ENCODE measurements around the gene ATAT1. TPM values are rescaled to one million over a fixed set of nuclear protein-coding genes. Genes with fewer than 3 reads are reported as not detected.

ATAT1 gene
- total RNA-seq, 1 experiment from 2014 or later: 6.4 TPM

GRCh38 chr6:30641048-30641447 is 14.4 kb downstream of the ATAT1 start:
- no peaks in the 10 kb centered on the region for H3K9me3 Mint-ChIP-seq (ENCODE audit: unreplicated experiment)
- ChIA-PET POLR2A (interaction anchor here (1.6 to 2.3 kb wide), 3 partner anchors 13 to 23 kb away, joined by 4 to 11 read pairs (median 8); partner anchors contain the start of genes ATAT1, MRPS18B and PPP1R10), CTCF (interaction anchor here (0.6 to 1.8 kb wide), 4 partner anchors 24 to 77 kb away, joined by 3 to 4 read pairs (median 3); no protein-coding TSS in a partner anchor)
- H3K27ac Mint-ChIP-seq (ENCODE audit: low read depth, unreplicated experiment): no peak overlapping the region
- no peak overlapping the region for H3K4me3 Mint-ChIP-seq (ENCODE audit: unreplicated experiment)
- H3K4me1 Mint-ChIP-seq (ENCODE audit: insufficient read depth, unreplicated experiment): peaks cover 7% of the 10 kb centered on the region
- H3K36me3 Mint-ChIP-seq (ENCODE audit: insufficient read depth, unreplicated experiment): peaks cover 23% of the 10 kb centered on the region
- no peak for TF ChIP-seq CTCF (IDR thresholded peaks at IDR 0.05; ENCODE audit: unreplicated experiment)
- intact Hi-C loops (cut with micrococcal nuclease): no loop called here
- no peak for DNase-seq (ENCODE audit: unreplicated experiment)
- H3K27me3 Mint-ChIP-seq (ENCODE audit: insufficient read depth, unreplicated experiment): no peaks in the 10 kb centered on the region
- no TSS peak for BruUV-seq (replicated peaks)

DNA sequence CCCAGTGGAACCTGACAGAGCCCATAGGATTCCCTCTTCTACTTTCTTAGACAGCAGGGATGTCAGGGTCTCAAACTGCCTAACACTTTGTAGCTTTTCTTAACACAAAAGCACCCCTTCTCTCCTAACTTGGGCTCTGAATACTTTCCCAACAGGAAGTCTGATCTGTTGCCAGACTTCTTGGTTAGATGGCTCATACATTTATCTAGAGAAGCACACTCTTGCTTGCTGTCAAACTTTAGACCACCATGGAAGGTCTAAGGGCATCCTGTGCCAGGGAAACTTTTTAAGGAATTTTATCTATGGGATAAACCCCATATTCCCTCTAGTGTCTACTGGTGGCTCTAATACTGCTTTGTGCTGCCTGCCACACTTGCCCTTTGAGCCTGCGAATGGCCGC is 17.0 kb downstream of the ATAT1 start:
- Mint-ChIP-seq H3K4me3 (ENCODE audit: unreplicated experiment) (no peak overlapping the region), H3K36me3 (ENCODE audit: insufficient read depth, unreplicated experiment) (peaks cover 23% of the 10 kb centered on the region), H3K4me1 (ENCODE audit: insufficient read depth, unreplicated experiment) (peaks cover 14% of the 10 kb centered on the region), H3K27ac (ENCODE audit: low read depth, unreplicated experiment) (no peak overlapping the region), H3K27me3 (ENCODE audit: insufficient read depth, unreplicated experiment) (no peaks in the 10 kb centered on the region), H3K9me3 (ENCODE audit: unreplicated experiment) (no peaks in the 10 kb centered on the region)
- POLR2A ChIA-PET: interaction anchor here (0.6 to 4.1 kb wide), 4 partner anchors 15 to 26 kb away, joined by 3 to 38 read pairs (median 4); partner anchors contain the start of genes MRPS18B and PPP1R10
- CTCF ChIA-PET: interaction anchor here (0.5 to 2.3 kb wide), 3 partner anchors 10 to 79 kb away, joined by 3 to 10 read pairs (median 5); no protein-coding TSS in a partner anchor
- no peak for TF ChIP-seq CTCF (IDR thresholded peaks at IDR 0.05; ENCODE audit: unreplicated experiment)
- DNase-seq (ENCODE audit: unreplicated experiment): no peak
- intact Hi-C loops (cut with micrococcal nuclease): no loop called here
- no TSS peak for BruUV-seq (replicated peaks)

DNA sequence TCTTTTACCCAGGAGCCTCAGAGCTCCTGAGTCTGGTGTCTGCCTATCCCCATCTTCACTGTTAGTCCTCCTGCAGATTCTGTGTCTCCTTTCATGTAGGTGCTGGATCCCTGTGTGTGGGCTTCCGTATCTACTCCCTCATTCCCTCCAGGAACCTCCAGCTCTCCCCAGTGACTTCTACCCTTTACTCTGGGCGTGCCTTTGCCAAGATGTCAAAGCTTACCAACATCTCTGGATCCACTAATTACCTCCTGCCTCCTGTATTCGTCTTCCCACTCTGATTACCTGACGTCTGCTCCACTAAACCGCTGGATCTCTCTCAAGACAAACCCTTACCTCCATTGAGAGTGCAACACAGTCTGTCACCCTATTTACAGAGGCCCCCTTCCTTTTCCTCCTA is 18.1 kb downstream of the ATAT1 start:
- no TSS peak for BruUV-seq (replicated peaks)
- peak overlapping the region; percentile 43 for H3K27ac Mint-ChIP-seq (ENCODE audit: low read depth, unreplicated experiment)
- no peaks in the 10 kb centered on the region for H3K27me3 Mint-ChIP-seq (ENCODE audit: insufficient read depth, unreplicated experiment)
- peaks cover 27% of the 10 kb centered on the region for H3K36me3 Mint-ChIP-seq (ENCODE audit: insufficient read depth, unreplicated experiment)
- no peak for DNase-seq (ENCODE audit: unreplicated experiment)
- ChIA-PET POLR2A (interaction anchor here (0.7 to 4.1 kb wide), 2 partner anchors 8 to 27 kb away, joined by 3 to 38 read pairs; partner anchors contain the start of genes MRPS18B and PPP1R10), CTCF (interaction anchor here (0.6 to 2.3 kb wide), 2 partner anchors 34 to 78 kb away, joined by 3 to 10 read pairs; no protein-coding TSS in a partner anchor)
- peaks cover 14% of the 10 kb centered on the region for H3K4me1 Mint-ChIP-seq (ENCODE audit: insufficient read depth, unreplicated experiment)
- intact Hi-C loops (cut with micrococcal nuclease): no loop called here
- H3K4me3 Mint-ChIP-seq (ENCODE audit: unreplicated experiment): no peak overlapping the region
- no peak for TF ChIP-seq CTCF (IDR thresholded peaks at IDR 0.05; ENCODE audit: unreplicated experiment)
- no peaks in the 10 kb centered on the region for H3K9me3 Mint-ChIP-seq (ENCODE audit: unreplicated experiment)

DNA sequence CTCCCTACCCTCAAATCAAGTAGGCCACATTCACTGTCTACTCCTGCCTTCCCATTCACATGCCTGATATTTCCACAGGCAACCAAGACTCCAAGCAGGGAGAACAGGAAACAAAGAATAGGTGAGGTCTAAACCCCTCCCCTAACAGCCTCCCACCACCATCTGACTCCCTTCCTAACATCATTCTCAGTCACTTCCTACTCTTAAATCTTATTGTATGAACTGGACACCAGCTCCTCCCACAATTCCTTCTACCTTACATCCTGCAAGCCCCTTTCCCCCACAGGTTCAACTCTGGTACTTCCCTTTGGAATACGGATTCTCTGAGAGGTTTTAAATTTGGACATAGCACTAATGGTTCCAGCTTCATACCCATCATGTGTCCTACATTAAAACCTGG is 19.3 kb downstream of the ATAT1 start:
- DNase-seq (ENCODE audit: unreplicated experiment): no peak
- Mint-ChIP-seq H3K9me3 (ENCODE audit: unreplicated experiment) (no peaks in the 10 kb centered on the region), H3K4me3 (ENCODE audit: unreplicated experiment) (peak overlapping the region; percentile 81), H3K27me3 (ENCODE audit: insufficient read depth, unreplicated experiment) (no peaks in the 10 kb centered on the region), H3K4me1 (ENCODE audit: insufficient read depth, unreplicated experiment) (peaks cover 14% of the 10 kb centered on the region), H3K27ac (ENCODE audit: low read depth, unreplicated experiment) (peak overlapping the region; percentile 71), H3K36me3 (ENCODE audit: insufficient read depth, unreplicated experiment) (peaks cover 36% of the 10 kb centered on the region)
- BruUV-seq (replicated peaks): no TSS peak
- POLR2A ChIA-PET: interaction anchor here (0.7 to 4.1 kb wide), 10 partner anchors 17 to 89 kb away, joined by 3 to 38 read pairs (median 4); partner anchors contain the start of genes DHX16, MRPS18B, PPP1R10 and PRR3
- intact Hi-C loops (cut with micrococcal nuclease): no loop called here
- CTCF ChIA-PET: interaction anchor here (0.5 to 1.0 kb wide), 5 partner anchors 17 to 111 kb away, joined by 3 to 4 read pairs (median 3); no protein-coding TSS in a partner anchor
- TF ChIP-seq CTCF (IDR thresholded peaks at IDR 0.05; ENCODE audit: unreplicated experiment): no peak

All from MCF 10A (cell line).